Panc1 (cell line): ENCODE measurements around the gene SEMA7A.

ENCODE experiments used
- CTCF ChIP-seq: fragments of 450-650 bp; IDR thresholded peaks from 2 replicates; pipeline ENCODE4 v1.5.1; 2017; ENCODE audit warnings: mild to moderate bottlenecking
- POLR2AphosphoS5 ChIP-seq: IDR thresholded peaks from 2 replicates; pipeline ENCODE4 v1.6.1; 2012; ENCODE audit warnings: mild to moderate bottlenecking, low read depth, low read length, moderate library complexity
- REST ChIP-seq, 2 experiments: IDR thresholded peaks; 2 replicates each; pipeline ENCODE4 v1.6.1; 2011 to 2012; ENCODE audit warnings: low read depth in 2 of 2, control low read depth in 1 of 2, low read length in 1 of 2, mild to moderate bottlenecking in 1 of 2, moderate library complexity in 1 of 2; ENCODE audit not compliant: insufficient read depth in 1 of 2
- SIN3A ChIP-seq: IDR thresholded peaks from 2 replicates; pipeline ENCODE4 v1.6.1; 2012; ENCODE audit warnings: low read depth, mild to moderate bottlenecking, low read length, moderate library complexity, borderline replicate concordance; ENCODE audit not compliant: insufficient read depth
- TCF7L2 ChIP-seq: IDR thresholded peaks from 2 replicates; pipeline ENCODE4 v1.6.1; 2011; ENCODE audit warnings: mild to moderate bottlenecking, low read depth, low read length, inconsistent platforms

DNA sequence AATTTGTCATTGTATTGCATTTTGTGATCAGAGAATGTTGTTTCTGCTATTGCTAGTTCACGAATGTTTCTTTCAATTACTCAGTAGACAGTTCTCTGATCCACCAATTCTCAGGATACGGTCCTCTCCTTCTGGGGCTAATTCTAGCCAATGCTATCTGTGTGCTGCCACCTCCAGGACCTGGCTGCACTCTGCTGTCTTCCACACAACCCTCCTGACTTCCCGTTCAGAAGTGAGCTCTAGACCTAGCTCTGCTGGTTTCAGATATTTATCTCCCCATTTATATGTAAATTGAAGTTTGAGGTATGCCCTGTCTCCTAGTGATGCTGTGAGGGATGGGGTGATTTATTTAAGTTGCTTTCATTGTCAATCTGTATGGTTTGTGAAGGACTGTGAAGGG lies 48.9 kb upstream of the SEMA7A start:
- no peak for TF ChIP-seq POLR2AphosphoS5
- no peak; the same call in 1 of the 2 replicates for TF ChIP-seq CTCF
- TF ChIP-seq REST (IDR thresholded peaks at IDR 0.05; ENCODE audit: insufficient read depth in 1 of 2, low read depth in 2 of 2, low read length in 1 of 2): no peak
- no peak for TF ChIP-seq TCF7L2
- no peak for TF ChIP-seq SIN3A
